H1 (cell line): ENCODE results near the gene FCER2. TPM values are rescaled to one million over a fixed set of nuclear protein-coding genes. Genes with fewer than 3 reads are reported as not detected.

Experiments used
- CTCF ChIA-PET: fragments of 300-600 bp; sonication (Branson Sonifier 250); formaldehyde crosslinking; loops from one replicate; lab custom pipeline; 2021; ENCODE audit not compliant: partially characterized antibody; lab: Charles Lee
- POLR2A ChIA-PET: fragments of 300-600 bp; sonication (Branson Sonifier 250); formaldehyde crosslinking; loops from one replicate; lab custom pipeline; 2021; ENCODE audit warnings: inconsistent platforms; ENCODE audit not compliant: partially characterized antibody; lab: Charles Lee
- DNase-seq, 2 experiments: peaks; one replicate each; pipeline versions ENCODE4 v3.0.0 to v3.0.0-alpha.2; 2010 to 2022; ENCODE audit warnings: low spot score in 2 of 2, low read depth in 1 of 2, mixed read lengths in 1 of 2
- FAIRE-seq: peaks from 2 replicates; lab custom pipeline; 2011; peaks lifted over from hg19 to GRCh38; lab: Jason Lieb, UNC
- H2AFZ ChIP-seq: 2 replicates; pipeline ENCODE4 v1.8.1; 2012; ENCODE audit warnings: low read length, inconsistent platforms
- H2AK5ac ChIP-seq: 2 replicates; pipeline ENCODE4 v1.6.1; 2013; ENCODE audit warnings: low read depth, low read length
- H2BK120ac ChIP-seq: replicated peaks from 2 replicates; pipeline ENCODE3; 2013; ENCODE audit warnings: low read depth, low read length, inconsistent platforms
- H2BK12ac ChIP-seq: 2 replicates; pipeline ENCODE4 v1.6.1; 2013; ENCODE audit warnings: low read depth, low read length
- H2BK15ac ChIP-seq: 2 replicates; pipeline ENCODE4 v1.6.1; 2013; ENCODE audit warnings: low read length
- H2BK20ac ChIP-seq: 2 replicates; pipeline ENCODE4 v1.6.1; 2013; ENCODE audit warnings: low read length
- H2BK5ac ChIP-seq: 2 replicates; pipeline ENCODE4 v1.6.1; 2013; ENCODE audit warnings: low read depth, low read length
- H3K14ac ChIP-seq: 2 replicates; pipeline ENCODE4 v1.6.1; 2013; ENCODE audit warnings: inconsistent platforms; ENCODE audit not compliant: insufficient read length
- H3K18ac ChIP-seq: 2 replicates; pipeline ENCODE4 v1.6.1; 2013; ENCODE audit warnings: low read length; ENCODE audit errors: extremely low read depth
- H3K23ac ChIP-seq: 2 replicates; pipeline ENCODE4 v1.6.1; 2013; ENCODE audit warnings: inconsistent platforms; ENCODE audit not compliant: insufficient read length
- H3K23me2 ChIP-seq: 2 replicates; pipeline ENCODE4 v1.6.1; 2013; ENCODE audit warnings: low read depth, low read length
- H3K27ac ChIP-seq: 2 replicates; pipeline ENCODE4 v1.6.1; 2011; ENCODE audit warnings: low read depth, low read length, inconsistent platforms
- H3K27me3 ChIP-seq, 4 experiments: replicated peaks in 1 of 4; 1 replicate in 1 of 4; 2 replicates in 3 of 4; pipeline versions ENCODE4 v1.6.1 to v1.8.1; 2011 to 2013; ENCODE audit warnings: low read length in 3 of 4, mild to moderate bottlenecking in 3 of 4, inconsistent platforms in 2 of 4, mixed read lengths in 2 of 4, moderate library complexity in 1 of 4; ENCODE audit not compliant: control insufficient read depth in 3 of 4, insufficient read depth in 3 of 4; ENCODE audit errors: extremely low read depth in 1 of 4
- H3K36me3 ChIP-seq, 4 experiments: 2 replicates each; pipeline versions ENCODE4 v1.6.1 to v1.8.1; 2011 to 2013; ENCODE audit warnings: mild to moderate bottlenecking in 4 of 4, low read length in 3 of 4, moderate library complexity in 2 of 4, control low read depth in 1 of 4, inconsistent platforms in 1 of 4; ENCODE audit not compliant: insufficient read depth in 4 of 4, control insufficient read depth in 2 of 4
- H3K4ac ChIP-seq: replicated peaks from 2 replicates; pipeline ENCODE3; 2013; ENCODE audit warnings: low read length, low read depth, mixed read lengths, inconsistent platforms; ENCODE audit not compliant: insufficient read length
- H3K4me1 ChIP-seq, 4 experiments: replicated peaks in 1 of 4; 1 replicate in 1 of 4; 2 replicates in 3 of 4; pipeline versions ENCODE4 v1.6.1 to v1.8.1; 2011 to 2013; ENCODE audit warnings: low read length in 3 of 4, inconsistent platforms in 2 of 4, mixed read lengths in 1 of 4; ENCODE audit not compliant: insufficient read depth in 4 of 4, control insufficient read depth in 3 of 4
- H3K4me2 ChIP-seq, 2 experiments: 2 replicates each; pipeline versions ENCODE4 v1.6.1 to v1.8.1; 2011 to 2013; ENCODE audit warnings: low read depth in 2 of 2, low read length in 2 of 2, control low read depth in 1 of 2, inconsistent platforms in 1 of 2, mild to moderate bottlenecking in 1 of 2; ENCODE audit not compliant: insufficient read depth in 1 of 2
- H3K4me3 ChIP-seq, 4 experiments: fragments of 200-600, 300-600 bp in 1 of 4; sonication (generic), shearing (Covaris generic), sonication (Bioruptor Twin) in 1 of 4; 2 replicates each; pipeline versions ENCODE4 v1.5.1 to v1.8.1; 2011 to 2016; ENCODE audit warnings: low read length in 4 of 4, low read depth in 3 of 4, control low read depth in 2 of 4, inconsistent platforms in 2 of 4, mild to moderate bottlenecking in 2 of 4, mixed read lengths in 1 of 4, moderate library complexity in 1 of 4; ENCODE audit not compliant: insufficient read depth in 2 of 4; ENCODE audit errors: extremely low read depth in 1 of 4
- H3K56ac ChIP-seq: replicated peaks from 2 replicates; pipeline ENCODE3; 2013; ENCODE audit warnings: low read depth, mild to moderate bottlenecking, mixed read lengths, low read length, inconsistent platforms; ENCODE audit not compliant: insufficient read length
- H3K79me1 ChIP-seq: 2 replicates; pipeline ENCODE4 v1.6.1; 2013; ENCODE audit warnings: low read depth, low read length, control low read depth
- H3K79me2 ChIP-seq, 2 experiments: 2 replicates each; pipeline versions ENCODE4 v1.6.1 to v1.8.1; 2012 to 2013; ENCODE audit warnings: low read length in 2 of 2, mild to moderate bottlenecking in 2 of 2, inconsistent platforms in 1 of 2; ENCODE audit not compliant: insufficient read depth in 2 of 2, control insufficient read depth in 1 of 2
- H3K9ac ChIP-seq, 4 experiments: replicated peaks in 1 of 4; 1 replicate in 1 of 4; 2 replicates in 3 of 4; pipeline versions ENCODE4 v1.6.1 to v1.8.1; 2011 to 2013; ENCODE audit warnings: low read depth in 3 of 4, low read length in 3 of 4, control low read depth in 2 of 4, mild to moderate bottlenecking in 2 of 4, moderate library complexity in 2 of 4, inconsistent platforms in 1 of 4; ENCODE audit errors: extremely low read depth in 1 of 4
- H3K9me3 ChIP-seq, 2 experiments: 2 replicates each; pipeline versions ENCODE4 v1.6.1 to v1.8.1; 2012 to 2013; ENCODE audit warnings: mild to moderate bottlenecking in 2 of 2, moderate library complexity in 2 of 2, control low read depth in 1 of 2, inconsistent platforms in 1 of 2, low read depth in 1 of 2, low read length in 1 of 2, mixed read lengths in 1 of 2; ENCODE audit not compliant: insufficient read depth in 2 of 2
- H4K20me1 ChIP-seq, 2 experiments: replicated peaks in 1 of 2; 2 replicates each; pipeline versions ENCODE3 to v1.8.1; 2011 to 2013; ENCODE audit warnings: inconsistent platforms in 2 of 2, low read length in 2 of 2, mild to moderate bottlenecking in 1 of 2; ENCODE audit not compliant: insufficient read depth in 2 of 2, control insufficient read depth in 1 of 2
- H4K5ac ChIP-seq: 2 replicates; pipeline ENCODE4 v1.6.1; 2013; ENCODE audit warnings: low read length, low read depth, mixed read lengths, inconsistent platforms; ENCODE audit not compliant: insufficient read length
- H4K8ac ChIP-seq: 2 replicates; pipeline ENCODE4 v1.8.0; 2013; ENCODE audit warnings: mild to moderate bottlenecking, moderate library complexity, low read length, inconsistent platforms; ENCODE audit not compliant: insufficient read depth; ENCODE audit errors: extremely low read depth
- H4K91ac ChIP-seq: replicated peaks from 2 replicates; pipeline ENCODE3; 2013; ENCODE audit warnings: low read length, mixed read lengths, inconsistent platforms; ENCODE audit not compliant: insufficient read length
- ASH2L ChIP-seq: fragments of 200-600, 300-600 bp; sonication (generic); IDR thresholded peaks from one replicate; pipeline ENCODE4 v1.7.1; 2017; ENCODE audit warnings: low read length
- CEBPB ChIP-seq: IDR thresholded peaks from 2 replicates; pipeline ENCODE4 v1.6.1; 2012; ENCODE audit warnings: low read depth, low read length
- HDAC2 ChIP-seq, 2 experiments: fragments of 300-600 bp in 1 of 2; sonication (generic) in 1 of 2; IDR thresholded peaks; 2 replicates each; pipeline ENCODE4 v1.6.1; 2011 to 2012; ENCODE audit warnings: low read depth in 2 of 2, low read length in 2 of 2, mild to moderate bottlenecking in 2 of 2, moderate library complexity in 2 of 2, borderline replicate concordance in 1 of 2, inconsistent platforms in 1 of 2
- JUN ChIP-seq: IDR thresholded peaks from 2 replicates; pipeline ENCODE4 v1.6.1; 2011; ENCODE audit warnings: low read depth, mild to moderate bottlenecking, improper control_type of control experiment, low read length
- KDM4A ChIP-seq: IDR thresholded peaks from one replicate; pipeline ENCODE4 v1.7.1; 2012; ENCODE audit warnings: low read depth, mild to moderate bottlenecking, moderate library complexity, low read length, inconsistent platforms; ENCODE audit not compliant: severe bottlenecking
- POLR2A ChIP-seq, 2 experiments: IDR thresholded peaks; 1 replicate in 1 of 2; 2 replicates in 1 of 2; pipeline ENCODE4 v1.6.1; 2011; ENCODE audit warnings: low read depth in 2 of 2, low read length in 2 of 2, mild to moderate bottlenecking in 2 of 2; ENCODE audit errors: control extremely low read depth in 1 of 2
- POLR2AphosphoS5 ChIP-seq: IDR thresholded peaks from 2 replicates; pipeline ENCODE4 v1.6.1; 2011; ENCODE audit warnings: low read depth, low read length
- RAD21 ChIP-seq, 2 experiments: IDR thresholded peaks in 1 of 2; conservative IDR thresholded peaks in 1 of 2; 2 replicates each; pipeline ENCODE4 v1.6.1; 2011; ENCODE audit warnings: low read depth in 2 of 2, low read length in 2 of 2, improper control_type of control experiment in 1 of 2, inconsistent platforms in 1 of 2, mild to moderate bottlenecking in 1 of 2, moderate library complexity in 1 of 2
- RBBP5 ChIP-seq: IDR thresholded peaks from 2 replicates; pipeline ENCODE4 v1.7.1; 2012; ENCODE audit warnings: low read depth, mild to moderate bottlenecking, inconsistent platforms, low read length, moderate library complexity, borderline replicate concordance
- YY1 ChIP-seq: IDR thresholded peaks from 2 replicates; pipeline ENCODE4 v1.6.1; 2011; ENCODE audit warnings: low read depth, mild to moderate bottlenecking, low read length
- WGBS, 2 experiments: shearing (Covaris generic) in 1 of 2; methylation state at CpG; one replicate each; pipeline versions ENCODE4 v1.1.6 to v1.1.7; 2013 to 2015; ENCODE audit warnings: low lambda C conversion rate in 2 of 2, mixed read lengths in 2 of 2, inconsistent platforms in 1 of 2, low coverage in 1 of 2, missing lambda C conversion rate in 1 of 2; ENCODE audit not compliant: insufficient replicate concordance in 2 of 2, insufficient coverage in 1 of 2, insufficient read length in 1 of 2; ENCODE audit errors: extremely low coverage in 1 of 2, missing lambda C conversion rate in 1 of 2; 5-methylcytosine and 5-hydroxymethylcytosine counted together
- polyA plus RNA-seq, 7 experiments: library from polyadenylated mRNA; depleted of rRNA in 3 of 7; stranded (reverse) in 5 of 7; unstranded in 2 of 7; fragments of >200 nt in 5 of 7; fragments of 200-250 nt in 2 of 7; gene quantifications; 1 replicate in 5 of 7; 2 replicates in 1 of 7; 4 replicates in 1 of 7; pipeline versions ENCODE4 v1.2.1 to v1.2.3, GENCODE V29; 2011 to 2013; ENCODE audit warnings: missing spikeins in 2 of 7, mixed read lengths in 2 of 7
- total RNA-seq: library from RNA; stranded (reverse); fragmentation: NEBNext Ultra II Directional; extraction: Animal tissue kit (Norgen Biotek cat#: 25700); gene quantifications from 2 replicates; pipeline ENCODE4 v1.2.1, GENCODE V29; 2021
- TF ChIP-seq, protein P1 (sequence below): IDR thresholded peaks from 2 replicates; pipeline ENCODE4 v1.6.1; 2012; ENCODE audit warnings: low read length, inconsistent platforms

Gene FCER2
- total and polyA plus RNA-seq, 2 of the 8 experiments (the other 6 are each of a cell fraction or from before 2014, with no cell fraction given): 0.67 TPM; not detected in 1

DNA sequence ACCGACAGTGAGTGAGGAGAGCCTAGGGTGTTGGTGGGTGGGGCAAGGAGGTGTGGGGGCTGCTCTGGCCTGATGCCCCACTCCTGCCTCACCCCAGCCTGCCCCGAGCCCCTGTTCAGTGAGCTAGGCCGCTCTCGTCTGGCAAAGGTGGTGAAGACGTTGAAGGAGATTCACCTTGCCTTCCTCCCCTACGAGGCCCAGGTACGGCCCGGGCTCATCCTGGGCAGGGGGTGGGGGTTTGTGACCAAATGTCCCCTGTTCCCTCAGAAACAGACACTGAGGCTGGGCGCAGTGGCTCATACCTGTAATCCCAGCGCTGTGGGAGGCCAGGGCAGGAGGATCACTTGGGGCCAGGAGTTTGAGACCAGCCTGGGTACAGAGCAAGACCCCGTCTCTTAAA, 61.1 kb downstream of the FCER2 start:
- Histone ChIP-seq H3K56ac (no peak overlapping the region), H4K5ac (no peak overlapping the region), H4K91ac (no peak overlapping the region), H2BK120ac (no peak overlapping the region), H2BK15ac (no peak overlapping the region), H2BK20ac (no peak overlapping the region), H3K4me1 (peaks cover 0 to 10% (median under 1%) of the 10 kb centered on the region in 4 experiments; a peak in 3 of 7 replicates), H3K36me3 (peaks cover 0 to 6% (median 0%) of the 10 kb centered on the region in 4 experiments; a peak in 2 of 8 replicates), H4K20me1 (peaks cover 0 to 17% of the 10 kb centered on the region in 2 experiments), H3K4me3 (no peak overlapping the region), H3K23me2 (peaks cover 5% of the 10 kb centered on the region; the same call in 1 of the 2 replicates), H4K8ac (no peak overlapping the region), H3K79me2 (peaks cover 0 to 3% of the 10 kb centered on the region in 2 experiments; a peak in 1 of 4 replicates), H3K4ac (no peak overlapping the region), H3K9me3 (no peaks in the 10 kb centered on the region; a peak in 1 of 4 replicates)
- CTCF ChIA-PET: interaction anchor here (0.6 to 2.1 kb wide), 23 partner anchors 10 to 217 kb away, joined by 3 to 11 read pairs (median 4); partner anchors contain the start of genes PET100, RETN, TRAPPC5 and XAB2
- WGBS, 2 experiments: 94% methylated on average over 11 of the region's 11 CpGs; no CpG with 5 or more reads in 1 of the 2 experiments
- TF ChIP-seq ASH2L: no peak
- no peak for TF ChIP-seq HDAC2 (IDR thresholded peaks at IDR 0.05; ENCODE audit: borderline replicate concordance in 1 of 2, low read depth in 2 of 2, low read length in 2 of 2)
- TF ChIP-seq RBBP5: no peak
- no peak for TF ChIP-seq JUN
- no peak for TF ChIP-seq YY1
- TF ChIP-seq KDM4A: no peak
- no peak for TF ChIP-seq POLR2AphosphoS5
- TF ChIP-seq, protein P1, sequence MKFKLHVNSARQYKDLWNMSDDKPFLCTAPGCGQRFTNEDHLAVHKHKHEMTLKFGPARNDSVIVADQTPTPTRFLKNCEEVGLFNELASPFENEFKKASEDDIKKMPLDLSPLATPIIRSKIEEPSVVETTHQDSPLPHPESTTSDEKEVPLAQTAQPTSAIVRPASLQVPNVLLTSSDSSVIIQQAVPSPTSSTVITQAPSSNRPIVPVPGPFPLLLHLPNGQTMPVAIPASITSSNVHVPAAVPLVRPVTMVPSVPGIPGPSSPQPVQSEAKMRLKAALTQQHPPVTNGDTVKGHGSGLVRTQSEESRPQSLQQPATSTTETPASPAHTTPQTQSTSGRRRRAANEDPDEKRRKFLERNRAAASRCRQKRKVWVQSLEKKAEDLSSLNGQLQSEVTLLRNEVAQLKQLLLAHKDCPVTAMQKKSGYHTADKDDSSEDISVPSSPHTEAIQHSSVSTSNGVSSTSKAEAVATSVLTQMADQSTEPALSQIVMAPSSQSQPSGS: no peak
- no peak for TF ChIP-seq CEBPB
- TF ChIP-seq POLR2A (IDR thresholded peaks at IDR 0.05; ENCODE audit: control extremely low read depth in 1 of 2, low read depth in 2 of 2, low read length in 2 of 2): no peak
- no peak for TF ChIP-seq RAD21 (IDR thresholded peaks at IDR 0.05 in 1 of 2, conservative IDR thresholded peaks at IDR 0.05 in 1 of 2; ENCODE audit: low read depth in 2 of 2, low read length in 2 of 2)
- TF ChIP-seq, all 59 proteins: peak for 0
- Histone ChIP-seq H3K18ac (no peak overlapping the region), H2AK5ac (no peak overlapping the region), H3K4me2 (no peak overlapping the region), H3K27ac (no peak overlapping the region), H2BK5ac (no peak overlapping the region), H3K79me1 (no peaks in the 10 kb centered on the region; the same call in 1 of the 2 replicates), H3K23ac (no peak overlapping the region), H3K9ac (no peak overlapping the region), H3K27me3 (peaks cover under 1 to 10% (median 8%) of the 10 kb centered on the region in 4 experiments), H3K14ac (no peak overlapping the region), H2AFZ (no peak overlapping the region), H2BK12ac (no peak overlapping the region)
- DNase-seq (no peak), FAIRE-seq (no peak)
- POLR2A ChIA-PET: interaction anchor here (0.6 to 2.2 kb wide), 6 partner anchors 10 to 188 kb away, joined by 3 to 10 read pairs (median 4); partner anchors contain the start of genes CAMSAP3, PET100 and XAB2
